Vagina (tissue), 2 donors: ENCODE results near the gene RNASE4.
"Not testable (repeated sequence)": the region's sequence is repeated elsewhere in the genome, so short reads cannot be mapped to it uniquely, and the experiment has no call there.

Experiments
- POLR2A ChIP-seq, 2 donors: fragments of 450-650 bp; IDR thresholded peaks; one replicate each; pipeline ENCODE4 v1.6.1; 2017; ENCODE audit warnings: antibody characterized with exemption in 2 of 2, mild to moderate bottlenecking in 2 of 2, moderate library complexity in 2 of 2
- POLR2AphosphoS5 ChIP-seq, 2 donors: sonication (generic); formaldehyde crosslinking; IDR thresholded peaks; one replicate each; pipeline ENCODE4 v1.9.0; 2017; ENCODE audit warnings: antibody characterized with exemption in 2 of 2, mild to moderate bottlenecking in 2 of 2, low read depth in 1 of 2; ENCODE audit not compliant: insufficient read depth in 1 of 2
- TF ChIP-seq, protein P1 (sequence below), 3 experiments: fragments of 450-650 bp in 2 of 3; fragments of 200-600 bp in 1 of 3; sonication (generic) in 1 of 3; IDR thresholded peaks; one replicate each; pipeline ENCODE4 v1.5.1; 2017 to 2019; ENCODE audit warnings: antibody characterized with exemption in 3 of 3, mild to moderate bottlenecking in 2 of 3, moderate library complexity in 2 of 3

GRCh38 chr14:20738292-20738691 is 53.9 kb downstream of the RNASE4 start:
- TF ChIP-seq, protein P1, sequence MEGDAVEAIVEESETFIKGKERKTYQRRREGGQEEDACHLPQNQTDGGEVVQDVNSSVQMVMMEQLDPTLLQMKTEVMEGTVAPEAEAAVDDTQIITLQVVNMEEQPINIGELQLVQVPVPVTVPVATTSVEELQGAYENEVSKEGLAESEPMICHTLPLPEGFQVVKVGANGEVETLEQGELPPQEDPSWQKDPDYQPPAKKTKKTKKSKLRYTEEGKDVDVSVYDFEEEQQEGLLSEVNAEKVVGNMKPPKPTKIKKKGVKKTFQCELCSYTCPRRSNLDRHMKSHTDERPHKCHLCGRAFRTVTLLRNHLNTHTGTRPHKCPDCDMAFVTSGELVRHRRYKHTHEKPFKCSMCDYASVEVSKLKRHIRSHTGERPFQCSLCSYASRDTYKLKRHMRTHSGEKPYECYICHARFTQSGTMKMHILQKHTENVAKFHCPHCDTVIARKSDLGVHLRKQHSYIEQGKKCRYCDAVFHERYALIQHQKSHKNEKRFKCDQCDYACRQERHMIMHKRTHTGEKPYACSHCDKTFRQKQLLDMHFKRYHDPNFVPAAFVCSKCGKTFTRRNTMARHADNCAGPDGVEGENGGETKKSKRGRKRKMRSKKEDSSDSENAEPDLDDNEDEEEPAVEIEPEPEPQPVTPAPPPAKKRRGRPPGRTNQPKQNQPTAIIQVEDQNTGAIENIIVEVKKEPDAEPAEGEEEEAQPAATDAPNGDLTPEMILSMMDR (IDR thresholded peaks at IDR 0.05): not testable (repeated sequence)
- not testable (repeated sequence) for TF ChIP-seq POLR2AphosphoS5 (IDR thresholded peaks at IDR 0.05; ENCODE audit: insufficient read depth in 1 of 2, low read depth in 1 of 2); POLR2A (IDR thresholded peaks at IDR 0.05)
